HepG2 (cell line): ENCODE measurements around the gene NGEF. TPM values are rescaled to one million over a fixed set of nuclear protein-coding genes. Genes with fewer than 3 reads are reported as not detected.

Source experiments
- ATAC-seq: fragments of 200-7000 bp; cut with Tn5 transposase; 3 replicates; pipeline ENCODE4 v1.9.1; 2020; ENCODE audit warnings: mild to moderate bottlenecking, moderate library complexity
- BruUV-seq: library from RNA; stranded (reverse); fragments of 400-500 nt; replicated peaks from 2 replicates; lab custom pipeline; 2021; lab: Mats Ljungman, UMichigan
- CTCF ChIA-PET: fragments of 300-600 bp; formaldehyde crosslinking; extraction: SDS; loops from one replicate; lab custom pipeline; 2021; ENCODE audit warnings: low total read pairs, inconsistent platforms, low intra/inter-chr PET ratio; lab: Yijun Ruan, JAX
- POLR2A ChIA-PET: fragments of 350-600 bp; sonication (Branson Sonifier 250); formaldehyde crosslinking; loops from one replicate; lab custom pipeline; 2020; ENCODE audit warnings: antibody characterized with exemption, inconsistent platforms; lab: Yijun Ruan, JAX
- DNase-seq: peaks from one replicate; pipeline ENCODE4 v3.0.0-alpha.2; 2015; ENCODE audit warnings: low spot score
- FAIRE-seq: peaks from 3 replicates; lab custom pipeline; 2011; peaks lifted over from hg19 to GRCh38; lab: Jason Lieb, UNC
- H2AFZ ChIP-seq: one replicate; pipeline ENCODE4 v1.6.1; 2011; ENCODE audit warnings: low read length, inconsistent platforms
- H3K27ac ChIP-seq: fragments of 300-600 bp; 3 replicates; pipeline ENCODE4 v1.8.0; 2011; ENCODE audit warnings: mixed run types, mild to moderate bottlenecking, mixed read lengths, low read length, inconsistent platforms; ENCODE audit not compliant: insufficient read depth; ENCODE audit errors: extremely low read length
- H3K27me3 ChIP-seq, 2 experiments: fragments of 200-600 bp in 1 of 2; 2 replicates in 1 of 2; 3 replicates in 1 of 2; pipeline versions ENCODE4 v1.6.0 to v1.8.0; 2011; ENCODE audit warnings: low read length in 2 of 2, mild to moderate bottlenecking in 2 of 2, moderate library complexity in 2 of 2, inconsistent platforms in 1 of 2; ENCODE audit not compliant: insufficient read depth in 2 of 2, control insufficient read depth in 1 of 2
- H3K36me3 ChIP-seq, 2 experiments: fragments of 200-600 bp in 1 of 2; replicated peaks in 1 of 2; 2 replicates in 1 of 2; 3 replicates in 1 of 2; pipeline versions ENCODE4 v1.5.1 to v1.8.0; 2011; ENCODE audit warnings: low read length in 2 of 2, inconsistent platforms in 1 of 2; ENCODE audit not compliant: insufficient read depth in 2 of 2, control insufficient read depth in 1 of 2
- H3K4me1 ChIP-seq: 2 replicates; pipeline ENCODE4 v1.5.1; 2012; ENCODE audit warnings: low read length, inconsistent platforms; ENCODE audit not compliant: insufficient read depth
- H3K4me2 ChIP-seq: 2 replicates; pipeline ENCODE4 v1.6.0; 2011; ENCODE audit warnings: low read depth, low read length, inconsistent platforms
- H3K4me3 ChIP-seq, 3 experiments: fragments of 200-600 bp in 1 of 3; sonication (generic), shearing (Covaris generic) in 1 of 3; replicated peaks in 1 of 3; 2 replicates each; pipeline ENCODE4 v1.5.1; 2011 to 2016; ENCODE audit warnings: low read length in 3 of 3, inconsistent platforms in 2 of 3, low read depth in 2 of 3, mild to moderate bottlenecking in 2 of 3, control low read depth in 1 of 3, mixed read lengths in 1 of 3; ENCODE audit not compliant: insufficient read depth in 1 of 3
- H3K79me2 ChIP-seq: one replicate; pipeline ENCODE4 v1.6.1; 2011; ENCODE audit warnings: low read length, inconsistent platforms; ENCODE audit not compliant: insufficient read depth
- H3K9ac ChIP-seq: 2 replicates; pipeline ENCODE4 v1.6.0; 2011; ENCODE audit warnings: mild to moderate bottlenecking, low read depth, low read length, inconsistent platforms; ENCODE audit not compliant: insufficient read depth
- H3K9me3 ChIP-seq: 2 replicates; pipeline ENCODE4 v1.5.1; 2012; ENCODE audit warnings: mild to moderate bottlenecking, low read length
- H4K20me1 ChIP-seq: 2 replicates; pipeline ENCODE4 v1.6.0; 2011; ENCODE audit warnings: inconsistent platforms, mild to moderate bottlenecking, low read length, moderate library complexity; ENCODE audit not compliant: insufficient read depth
- ATM ChIP-seq: fragments of 450-650 bp; IDR thresholded peaks from 2 replicates; pipeline ENCODE4 v1.7.1; 2017; ENCODE audit warnings: mild to moderate bottlenecking, borderline replicate concordance
- ETV5 ChIP-seq: IDR thresholded peaks from 2 replicates; pipeline ENCODE4 v1.6.1; 2018; ENCODE audit warnings: missing biosample characterization, missing genetic modification reagents, inconsistent platforms, borderline replicate concordance
- HMGXB3 ChIP-seq: sonication (generic); formaldehyde crosslinking; IDR thresholded peaks from 2 replicates; pipeline ENCODE4 v1.4.0; 2020; ENCODE audit warnings: missing genetic modification reagents, borderline replicate concordance
- KDM2A ChIP-seq: sonication (generic); formaldehyde crosslinking; IDR thresholded peaks from 2 replicates; pipeline ENCODE4 v1.4.0; 2020; ENCODE audit warnings: low read depth, missing genetic modification reagents, borderline replicate concordance
- KLF6 ChIP-seq: IDR thresholded peaks from 2 replicates; pipeline ENCODE4 v1.8.0; 2016; ENCODE audit warnings: missing biosample characterization, missing genetic modification reagents
- PBX3 ChIP-seq: sonication (generic); formaldehyde crosslinking; IDR thresholded peaks from 2 replicates; pipeline ENCODE4 v1.8.1; 2023; ENCODE audit warnings: missing genetic modification reagents, inconsistent platforms, borderline replicate concordance
- ZNF292 ChIP-seq: sonication (generic); formaldehyde crosslinking; IDR thresholded peaks from 2 replicates; pipeline ENCODE4 v1.8.1; 2022; ENCODE audit warnings: mild to moderate bottlenecking, low read depth, missing genetic modification reagents, borderline replicate concordance
- ZNF562 ChIP-seq: sonication (generic); formaldehyde crosslinking; IDR thresholded peaks from 2 replicates; pipeline ENCODE4 v1.8.0; 2022; ENCODE audit warnings: missing genetic modification reagents, borderline replicate concordance
- ZNF577 ChIP-seq: sonication (generic); formaldehyde crosslinking; IDR thresholded peaks from 2 replicates; pipeline ENCODE4 v1.4.0; 2020; ENCODE audit warnings: mild to moderate bottlenecking, low read depth, missing genetic modification reagents, borderline replicate concordance
- ZNF737 ChIP-seq: sonication (generic); formaldehyde crosslinking; IDR thresholded peaks from 2 replicates; pipeline ENCODE4 v1.5.0; 2020; ENCODE audit warnings: missing genetic modification reagents, mild to moderate bottlenecking, borderline replicate concordance
- ZNF761 ChIP-seq: sonication (generic); formaldehyde crosslinking; conservative IDR thresholded peaks from 2 replicates; pipeline ENCODE4 v1.4.0; 2020; ENCODE audit warnings: mild to moderate bottlenecking, missing genetic modification reagents
- WGBS: methylation state at CpG from one replicate; pipeline ENCODE4 v1.1.6; 2017; ENCODE audit warnings: low lambda C conversion rate; 5-methylcytosine and 5-hydroxymethylcytosine counted together
- in situ Hi-C: cut with HindIII; loops from 2 replicates; pipeline ENCODE4 v1.10.0; 2017; ENCODE audit warnings: low pct_unique_long_range_greater_than_20kb; ENCODE audit not compliant: extremely low pct_ligation_motif_present
- intact Hi-C: fragments of 100-400 bp; cut with micrococcal nuclease; formaldehyde crosslinking; loops from one replicate; pipeline ENCODE4 v1.10.0; 2022; ENCODE audit not compliant: unreplicated experiment
- polyA plus RNA-seq, 8 experiments: library from polyadenylated mRNA; depleted of rRNA in 3 of 8; stranded (reverse) in 7 of 8; unstranded in 1 of 8; fragments of >200 nt; fragmentation: Illumina TruSeq in 4 of 8; extraction: Trizol in 4 of 8; gene quantifications; 2 replicates each; pipeline versions ENCODE4 v1.2.1 to v1.2.3, GENCODE V29; 2011 to 2016; ENCODE audit warnings: low read depth in 4 of 8, missing spikeins in 1 of 8, mixed read lengths in 1 of 8; ENCODE audit not compliant: insufficient read depth in 1 of 8
- total RNA-seq, 5 experiments: library from RNA; depleted of rRNA; stranded (reverse); fragments of >200 nt; fragmentation: Illumina TruSeq; extraction: Trizol; gene quantifications; 2 replicates each; pipeline ENCODE4 v1.2.3, GENCODE V29; 2016; ENCODE audit warnings: low read depth in 1 of 5

The NGEF gene
- total and polyA plus RNA-seq, 2 of the 13 experiments (the other 11 are each of a cell fraction or from before 2014, with no cell fraction given), result 14.4 to 36.9 TPM

- Histone ChIP-seq H3K27me3 (peaks cover 3 to 14% of the 10 kb centered on the region in 2 experiments; a peak in 2 of 5 replicates), H2AFZ (no peak overlapping the region), H3K4me1 (no peaks in the 10 kb centered on the region), H3K36me3 (no peaks in the 10 kb centered on the region), H3K4me2 (no peak overlapping the region), H3K9me3 (no peaks in the 10 kb centered on the region), H3K9ac (no peak overlapping the region), H3K4me3 (no peak overlapping the region), H4K20me1 (no peaks in the 10 kb centered on the region), H3K79me2 (no peaks in the 10 kb centered on the region), H3K27ac (no peak overlapping the region)
- ChIA-PET CTCF (no interaction called here), POLR2A (interaction anchor here (2.5 kb wide), 1 partner anchor 9 kb away, joined by 12 read pairs; the partner anchor contains the start of gene NGEF)
- TF ChIP-seq PBX3 (CRISPR knock-in tag), result no peak
- no peak for TF ChIP-seq ZNF737 (CRISPR knock-in tag)
- TF ChIP-seq KDM2A (CRISPR knock-in tag), result no peak
- no peak for TF ChIP-seq ETV5
- no peak for TF ChIP-seq ZNF577 (CRISPR knock-in tag)
- no peak for TF ChIP-seq ZNF292 (CRISPR knock-in tag)
- TF ChIP-seq ZNF562 (CRISPR knock-in tag), result no peak
- no peak for TF ChIP-seq HMGXB3 (CRISPR knock-in tag)
- no peak for TF ChIP-seq KLF6 (CRISPR knock-in tag)
- TF ChIP-seq ATM, result no peak
- TF ChIP-seq ZNF761 (CRISPR knock-in tag), result no peak
- intact Hi-C loops, result no loop called here
- no TSS peak for BruUV-seq
- in situ Hi-C loops, result loop anchor here (10.0 kb wide), 1 partner anchor 168 kb away; no protein-coding TSS in a partner anchor
- FAIRE-seq (no peak), DNase-seq (no peak), ATAC-seq (no peak; the same call in 1 of the 3 replicates)
- 57% methylated on average over 8 of the region's 8 CpGs for WGBS
Measured at GRCh38 chr2:233022561-233022960, 9.5 kb upstream of the NGEF start.
